ENCODE results near the gene SEC22C.

GRCh38 chr3:42527368-42527917 is 54.3 kb downstream of the SEC22C start:
- no peak for TF ChIP-seq HDAC1 (CRISPR knock-in tag; IDR thresholded peaks at IDR 0.05)
- no peak for TF ChIP-seq CTCF (CRISPR knock-in tag; IDR thresholded peaks at IDR 0.05)
- TF ChIP-seq RFX1 (IDR thresholded peaks at IDR 0.05), result no peak
- no peak for TF ChIP-seq TAF1 (CRISPR knock-in tag; IDR thresholded peaks at IDR 0.05)
- no peak for TF ChIP-seq DPF2 (CRISPR knock-in tag; IDR thresholded peaks at IDR 0.05; ENCODE audit: borderline replicate concordance, low read depth)
- TF ChIP-seq NFRKB (IDR thresholded peaks at IDR 0.05), result no peak
- no peak for TF ChIP-seq NR2C2 (CRISPR knock-in tag; IDR thresholded peaks at IDR 0.05; ENCODE audit: borderline replicate concordance)
- no peak for TF ChIP-seq EED (CRISPR knock-in tag; IDR thresholded peaks at IDR 0.05)

Data from HepG2 (cell line).